H9 (cell line): ENCODE data around the gene TTC3. TPM values are rescaled to one million over a fixed set of nuclear protein-coding genes. Genes with fewer than 3 reads are reported as not detected.

Experiments
- DNase-seq: peaks from one replicate; pipeline ENCODE4 v3.0.0-alpha.2; 2017
- H2AFZ ChIP-seq: one replicate; pipeline ENCODE4 v1.6.1; 2013; ENCODE audit warnings: mild to moderate bottlenecking, low read length, control low read depth, moderate library complexity
- H2AK5ac ChIP-seq: 2 replicates; pipeline ENCODE4 v1.6.1; 2013; ENCODE audit warnings: low read length, control low read depth, mixed read lengths; ENCODE audit not compliant: insufficient read length
- H2BK120ac ChIP-seq: one replicate; pipeline ENCODE4 v1.6.1; 2013; ENCODE audit warnings: low read depth, mild to moderate bottlenecking, low read length, control low read depth, inconsistent platforms; ENCODE audit not compliant: poor library complexity, severe bottlenecking
- H2BK12ac ChIP-seq: 2 replicates; pipeline ENCODE4 v1.6.1; 2013; ENCODE audit warnings: low read length, control low read depth, mixed read lengths, low read depth; ENCODE audit not compliant: insufficient read length
- H2BK15ac ChIP-seq: 2 replicates; pipeline ENCODE4 v1.6.1; 2013; ENCODE audit warnings: low read depth, low read length, control low read depth
- H2BK20ac ChIP-seq: one replicate; pipeline ENCODE4 v1.6.1; 2013; ENCODE audit warnings: low read depth, mild to moderate bottlenecking, low read length, control low read depth, inconsistent platforms; ENCODE audit not compliant: poor library complexity, severe bottlenecking
- H2BK5ac ChIP-seq: 2 replicates; pipeline ENCODE4 v1.6.1; 2013; ENCODE audit warnings: low read length, control low read depth, mixed read lengths; ENCODE audit not compliant: insufficient read length
- H3K14ac ChIP-seq: 2 replicates; pipeline ENCODE4 v1.6.1; 2013; ENCODE audit warnings: low read length, control low read depth; ENCODE audit not compliant: insufficient read depth
- H3K18ac ChIP-seq: 2 replicates; pipeline ENCODE4 v1.6.1; 2013; ENCODE audit warnings: low read depth, mild to moderate bottlenecking, mixed read lengths, low read length, control low read depth; ENCODE audit not compliant: insufficient read length
- H3K23ac ChIP-seq: 2 replicates; pipeline ENCODE4 v1.6.1; 2013; ENCODE audit warnings: low read length, control low read depth, mixed read lengths, low read depth; ENCODE audit not compliant: insufficient read length
- H3K23me2 ChIP-seq: 2 replicates; pipeline ENCODE4 v1.6.1; 2013; ENCODE audit warnings: low read depth, mild to moderate bottlenecking, mixed read lengths, low read length, control low read depth; ENCODE audit not compliant: insufficient read length, poor library complexity, severe bottlenecking
- H3K27ac ChIP-seq: 2 replicates; pipeline ENCODE4 v1.5.1; 2013; ENCODE audit warnings: low read length, control low read depth, mixed read lengths, low read depth; ENCODE audit not compliant: insufficient read length
- H3K27me3 ChIP-seq: 2 replicates; pipeline ENCODE4 v1.6.1; 2013; ENCODE audit warnings: low read length, control low read depth, inconsistent platforms; ENCODE audit not compliant: insufficient read depth
- H3K4ac ChIP-seq: 2 replicates; pipeline ENCODE4 v1.6.1; 2013; ENCODE audit warnings: low read depth, mild to moderate bottlenecking, control low read depth, inconsistent platforms, low read length, moderate library complexity
- H3K4me1 ChIP-seq: 2 replicates; pipeline ENCODE4 v1.6.1; 2013; ENCODE audit warnings: low read length, control low read depth, inconsistent platforms; ENCODE audit not compliant: insufficient read depth
- H3K4me2 ChIP-seq: 2 replicates; pipeline ENCODE4 v1.6.1; 2013; ENCODE audit warnings: low read length, control low read depth, mixed read lengths; ENCODE audit not compliant: insufficient read length, insufficient read depth
- H3K56ac ChIP-seq: 2 replicates; pipeline ENCODE4 v1.6.1; 2013; ENCODE audit warnings: low read depth, mild to moderate bottlenecking, mixed read lengths, low read length, control low read depth; ENCODE audit not compliant: insufficient read length
- H3K79me1 ChIP-seq: 2 replicates; pipeline ENCODE4 v1.6.1; 2013; ENCODE audit warnings: low read depth, mild to moderate bottlenecking, moderate library complexity, low read length, control low read depth, inconsistent platforms; ENCODE audit not compliant: insufficient read depth, poor library complexity, severe bottlenecking
- H3K79me2 ChIP-seq: 2 replicates; pipeline ENCODE4 v1.6.1; 2013; ENCODE audit warnings: low read length, control low read depth, inconsistent platforms; ENCODE audit not compliant: insufficient read depth
- H3K9ac ChIP-seq: 2 replicates; pipeline ENCODE4 v1.6.1; 2013; ENCODE audit warnings: low read length, control low read depth, mixed read lengths; ENCODE audit not compliant: insufficient read length; ENCODE audit errors: extremely low read depth
- H3K9me3 ChIP-seq: one replicate; pipeline ENCODE4 v1.6.1; 2013; ENCODE audit warnings: low read depth, low read length, inconsistent platforms; ENCODE audit not compliant: control insufficient read depth
- H3T11ph ChIP-seq: one replicate; pipeline ENCODE4 v1.6.1; 2013; ENCODE audit warnings: mild to moderate bottlenecking, low read length, control low read depth, inconsistent platforms
- H4K20me1 ChIP-seq: one replicate; pipeline ENCODE4 v1.6.1; 2013; ENCODE audit not compliant: control insufficient read depth, insufficient read length, insufficient read depth
- H4K5ac ChIP-seq: 2 replicates; pipeline ENCODE4 v1.6.1; 2013; ENCODE audit warnings: low read depth, mild to moderate bottlenecking, mixed read lengths, low read length, control low read depth; ENCODE audit not compliant: insufficient read length
- H4K8ac ChIP-seq: replicated peaks from 2 replicates; pipeline ENCODE4 v1.6.1; 2013; ENCODE audit warnings: low read length, control low read depth, mixed read lengths, low read depth; ENCODE audit not compliant: insufficient read length
- H4K91ac ChIP-seq: 2 replicates; pipeline ENCODE4 v1.6.1; 2013; ENCODE audit warnings: low read depth, mild to moderate bottlenecking, moderate library complexity, mixed read lengths, low read length, control low read depth; ENCODE audit not compliant: insufficient read length
- H3K27ac Mint-ChIP-seq, 3 experiments: 2 replicates in 2 of 3; 3 replicates in 1 of 3; pipeline ENCODE4 v1.8.0; 2020 to 2021; ENCODE audit warnings: mixed read lengths in 3 of 3, mild to moderate bottlenecking in 1 of 3, moderate library complexity in 1 of 3
- H3K27me3 Mint-ChIP-seq: 2 replicates; pipeline ENCODE4 v1.8.0; 2021; ENCODE audit warnings: low read depth, mild to moderate bottlenecking, moderate library complexity, mixed read lengths
- H3K36me3 Mint-ChIP-seq, 3 experiments: 2 replicates in 2 of 3; 3 replicates in 1 of 3; pipeline ENCODE4 v1.8.0; 2020 to 2021; ENCODE audit warnings: low read depth in 3 of 3, mixed read lengths in 3 of 3; ENCODE audit not compliant: insufficient read depth in 1 of 3
- H3K4me1 Mint-ChIP-seq, 2 experiments: 2 replicates each; pipeline ENCODE4 v1.8.0; 2020; ENCODE audit warnings: mixed read lengths in 2 of 2
- H3K4me3 Mint-ChIP-seq, 2 experiments: 2 replicates in 1 of 2; 3 replicates in 1 of 2; pipeline ENCODE4 v1.8.0; 2020 to 2021; ENCODE audit warnings: mild to moderate bottlenecking in 2 of 2, mixed read lengths in 2 of 2, moderate library complexity in 1 of 2
- H3K9me3 Mint-ChIP-seq, 2 experiments: 2 replicates in 1 of 2; 3 replicates in 1 of 2; pipeline ENCODE4 v1.8.0; 2020; ENCODE audit warnings: mild to moderate bottlenecking in 2 of 2, mixed read lengths in 2 of 2, moderate library complexity in 1 of 2
- CTCF ChIP-seq: fragments of 200-600 bp; sonication (generic); conservative IDR thresholded peaks from 3 replicates; pipeline ENCODE4 v1.8.0; 2021; ENCODE audit warnings: antibody characterized with exemption, mild to moderate bottlenecking
- WGBS: extraction: QIAGEN DNeasy Blood & Tissue Kit; methylation state at CpG from one replicate; pipeline ENCODE4 v1.1.7; 2013; ENCODE audit warnings: missing lambda C conversion rate, low lambda C conversion rate, mixed read lengths; ENCODE audit not compliant: insufficient read length; ENCODE audit errors: extremely low coverage; 5-methylcytosine and 5-hydroxymethylcytosine counted together
- total RNA-seq: library from RNA; stranded (reverse); gene quantifications from 2 replicates; pipeline ENCODE4 v1.2.1, GENCODE V29; 2021

Gene TTC3
- total RNA-seq, 1 experiment from 2014 or later = 46.5 TPM

DNA sequence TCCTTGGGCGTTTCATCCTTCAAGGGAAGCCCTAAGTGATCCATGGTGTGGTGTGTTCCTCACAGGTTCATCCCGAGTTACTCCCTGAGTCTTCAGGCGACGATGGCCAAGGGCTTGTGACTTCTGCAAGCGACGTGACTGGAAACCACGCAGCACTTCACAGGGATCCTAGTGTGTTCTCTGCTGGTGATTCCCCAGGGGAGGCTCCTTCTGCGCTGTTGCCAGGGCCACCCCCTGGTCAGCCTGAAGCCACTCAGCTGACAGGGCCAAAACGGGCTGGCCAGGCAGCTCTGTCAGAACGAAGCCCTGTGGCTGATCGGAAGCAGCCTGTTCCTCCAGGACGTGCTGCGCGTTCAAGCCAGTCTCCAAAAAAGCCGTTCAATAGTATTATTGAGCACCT, 122.6 kb downstream of the TTC3 start:
- Histone ChIP-seq H4K91ac (no peak overlapping the region), H2BK5ac (no peak overlapping the region), H3K4me1 (no peaks in the 10 kb centered on the region), H3K23ac (no peak overlapping the region), H3K27me3 (no peaks in the 10 kb centered on the region), H3K4me2 (no peak overlapping the region), H3K9ac (no peak overlapping the region), H3K9me3 (no peaks in the 10 kb centered on the region), H2BK20ac (no peak overlapping the region), H3K79me2 (no peaks in the 10 kb centered on the region), H3K18ac (no peak overlapping the region), H3K79me1 (no peaks in the 10 kb centered on the region), H3K56ac (no peak overlapping the region), H2BK120ac (no peak overlapping the region), H3T11ph (no peak overlapping the region), H3K23me2 (no peaks in the 10 kb centered on the region), H3K4ac (no peak overlapping the region), H2BK12ac (no peak overlapping the region), H3K27ac (no peak overlapping the region), H4K8ac (no peak overlapping the region), H2BK15ac (no peak overlapping the region), H4K20me1 (no peaks in the 10 kb centered on the region), H2AK5ac (no peak overlapping the region), H3K14ac (no peak overlapping the region), H2AFZ (no peak overlapping the region), H4K5ac (no peak overlapping the region)
- Mint-ChIP-seq H3K4me1 (peaks cover 12 to 13% of the 10 kb centered on the region in 2 experiments), H3K4me3 (no peak overlapping the region), H3K27me3 (no peaks in the 10 kb centered on the region), H3K9me3 (no peaks in the 10 kb centered on the region), H3K36me3 (peaks cover 9 to 36% (median 19%) of the 10 kb centered on the region in 3 experiments; a peak in 6 of 7 replicates), H3K27ac (no peak overlapping the region)
- no peak for DNase-seq
- TF ChIP-seq CTCF = no peak
- no CpG with 5 or more reads among the region's 15 CpGs for WGBS
